Lower leg skin (tissue), 3 donors: Measurements from ENCODE around the gene RPL9.

Experiments used
- CTCF ChIP-seq, 3 donors: fragments of 450-650 bp; IDR thresholded peaks; one replicate each; pipeline ENCODE4 v1.5.1; 2016; ENCODE audit warnings: antibody characterized with exemption in 3 of 3, mild to moderate bottlenecking in 3 of 3, moderate library complexity in 2 of 3
- POLR2A ChIP-seq, 2 donors: fragments of 450-650 bp; IDR thresholded peaks; one replicate each; pipeline ENCODE4 v1.6.1; 2016 to 2017; ENCODE audit warnings: antibody characterized with exemption in 2 of 2, mild to moderate bottlenecking in 1 of 2, moderate library complexity in 1 of 2

GRCh38 chr4:39406763-39407583, 51.7 kb downstream of the RPL9 start, which contains the start of gene KLB:
- TF ChIP-seq CTCF (IDR thresholded peaks at IDR 0.05) (no peak), POLR2A (IDR thresholded peaks at IDR 0.05) (no peak)
